ENCODE data around the gene INTS2.

GRCh38 chr17:61946359-61946758 is 18.6 kb upstream of the INTS2 start:
- TF ChIP-seq POLR2A (IDR thresholded peaks at IDR 0.05; ENCODE audit: low read length) (no peak), HOXA7 (CRISPR knock-in tag; IDR thresholded peaks at IDR 0.05) (no peak), CTCF (IDR thresholded peaks at IDR 0.05) (no peak), GATA3 (IDR thresholded peaks at IDR 0.05; ENCODE audit: borderline replicate concordance) (no peak), MAZ (IDR thresholded peaks at IDR 0.05; ENCODE audit: borderline replicate concordance, low read depth, low read length) (no peak), EP300 (IDR thresholded peaks at IDR 0.05) (no peak), BHLHE40 (IDR thresholded peaks at IDR 0.05; ENCODE audit: low read depth, low read length) (no peak), HEYL (CRISPR knock-in tag; IDR thresholded peaks at IDR 0.05) (no peak)
